Measurements from ENCODE around the gene MORF4L2. TPM values are rescaled to one million over a fixed set of nuclear protein-coding genes. Genes with fewer than 3 reads are reported as not detected.
"Not testable (repeated sequence)": the region's sequence is repeated elsewhere in the genome, so short reads cannot be mapped to it uniquely, and the experiment has no call there.

The MORF4L2 gene
- total and polyA plus RNA-seq, 9 donors = 457 to 960 (median 682) TPM

GRCh38 chrX:103647630-103648029 lies 38.9 kb downstream of the MORF4L2 start:
- intact Hi-C loops (cut with DNase I) = no loop called here
- DNase-seq = no peak
- WGBS, 3 donors = 58 to 82% (median 61%) methylated on average over 1 of the region's 1 CpG
- Histone ChIP-seq H3K36me3 (no peaks in the 10 kb centered on the region), H3K4me3 (no peak overlapping the region), H3K9me3 (peaks cover 0 to 3% of the 10 kb centered on the region in 2 donors), H3K27me3 (no peaks in the 10 kb centered on the region), H3K27ac (no peak overlapping the region), H3K4me1 (ENCODE audit: insufficient read depth) (no peaks in the 10 kb centered on the region)
- no peak for TF ChIP-seq CTCF (IDR thresholded peaks at IDR 0.05)
- no peak for TF ChIP-seq POLR2A (IDR thresholded peaks at IDR 0.05)
- TF ChIP-seq EP300 (IDR thresholded peaks at IDR 0.05) = no peak

DNA sequence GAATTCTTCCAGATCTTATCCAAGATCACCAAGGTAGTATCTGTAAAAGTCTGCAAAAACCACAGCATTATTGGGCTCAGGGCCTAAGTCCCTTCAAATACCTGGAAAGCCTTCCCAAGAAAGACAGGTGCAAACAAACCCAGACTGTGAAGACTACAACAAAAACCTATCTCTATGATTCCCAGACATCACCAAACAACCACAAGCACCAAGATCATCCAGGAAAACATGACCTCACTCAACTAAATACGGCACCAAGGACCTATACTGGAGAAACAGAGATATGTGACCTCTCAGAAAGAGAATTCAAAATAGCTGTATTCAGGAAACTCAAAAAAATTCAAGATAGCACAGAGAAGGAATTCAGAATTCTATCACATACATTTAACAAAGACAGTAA lies 42.4 kb downstream of the MORF4L2 start:
- peaks cover 0 to 3% of the 10 kb centered on the region in 2 donors for H3K9me3 ChIP-seq
- no peak for DNase-seq
- TF ChIP-seq EP300 (IDR thresholded peaks at IDR 0.05) (no peak), CTCF (IDR thresholded peaks at IDR 0.05) (no peak), POLR2A (IDR thresholded peaks at IDR 0.05) (no peak)
- H3K27me3 ChIP-seq = no peaks in the 10 kb centered on the region
- 38 to 48% (median 46%) methylated on average over 1 of the region's 1 CpG for WGBS, 3 donors
- H3K36me3 ChIP-seq = no peaks in the 10 kb centered on the region
- intact Hi-C loops (cut with DNase I) = no loop called here
- no peak overlapping the region for H3K27ac ChIP-seq
- no peaks in the 10 kb centered on the region for H3K4me1 ChIP-seq (ENCODE audit: insufficient read depth)
- H3K4me3 ChIP-seq = no peak overlapping the region

GRCh38 chrX:103640401-103641155 lies 45.9 kb downstream of the MORF4L2 start:
- peaks cover 0 to 3% of the 10 kb centered on the region in 2 donors for H3K9me3 ChIP-seq

DNA sequence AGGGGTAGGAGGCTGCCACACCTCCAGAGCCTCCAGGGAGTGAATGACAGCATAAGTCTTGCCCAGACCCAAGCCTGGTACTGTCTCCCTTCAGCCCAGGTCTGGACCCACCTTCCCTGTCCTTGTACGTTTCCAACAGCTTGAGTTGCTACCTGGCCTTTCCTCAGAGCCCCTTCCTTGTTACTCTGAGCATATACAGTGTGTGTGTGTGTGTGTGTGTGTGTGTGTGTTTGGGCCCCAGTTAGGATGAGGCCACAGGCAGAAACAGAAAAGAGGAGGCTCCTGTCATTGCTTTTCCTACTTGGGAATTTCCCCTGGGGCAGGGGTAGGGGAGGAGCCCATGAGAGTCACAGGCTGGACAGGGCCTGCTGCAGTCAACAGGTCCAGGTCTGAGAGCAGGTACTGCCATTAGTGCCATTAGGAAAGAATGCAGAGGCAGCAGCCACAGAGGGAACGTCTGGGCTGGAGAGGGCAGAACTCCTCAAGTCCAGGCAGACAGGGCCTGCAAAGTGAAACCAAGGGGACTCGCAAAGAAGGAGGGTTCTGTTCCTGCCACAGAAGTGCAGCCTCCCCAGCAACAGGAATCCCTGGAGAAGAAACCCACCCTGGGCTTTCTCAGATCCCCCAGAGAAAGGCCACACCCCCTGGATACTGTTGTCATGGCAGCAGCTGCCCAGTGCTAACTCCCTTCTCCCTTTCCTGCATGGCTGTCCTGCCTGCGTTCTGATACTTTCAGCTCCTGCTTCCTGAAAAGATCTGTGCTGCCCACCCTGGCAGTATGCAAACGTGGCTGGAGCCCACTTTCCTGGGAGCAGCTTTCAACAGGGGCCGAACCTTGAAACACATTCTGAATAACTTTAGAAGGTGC lies 47.8 kb downstream of the MORF4L2 start:
- WGBS, 3 donors = 21 to 29% (median 29%) methylated on average over 5 to 6 of the region's 6 CpGs
- H3K36me3 ChIP-seq; H3K9me3 ChIP-seq; H3K27ac ChIP-seq; H3K4me1 ChIP-seq (ENCODE audit: insufficient read depth); H3K4me3 ChIP-seq; H3K27me3 ChIP-seq: not testable (repeated sequence)
- DNase-seq = peak; percentile 26 to 54 (median 40)
- intact Hi-C loops (cut with DNase I) = loop anchor here in 2 of 4 donors (10.0 kb wide), 1 partner anchor 46 kb away; the partner anchor contains the start of gene MORF4L2 (in 2 of the 2)

More at GRCh38 chrX:103640401-103641155, 45.9 kb downstream of the MORF4L2 start:
- H3K36me3 ChIP-seq = no peaks in the 10 kb centered on the region
- intact Hi-C loops (cut with DNase I) = no loop called here
- DNase-seq = no peak
- TF ChIP-seq EP300 (IDR thresholded peaks at IDR 0.05) (no peak), POLR2A (IDR thresholded peaks at IDR 0.05) (no peak), CTCF (IDR thresholded peaks at IDR 0.05) (no peak)
- no peaks in the 10 kb centered on the region for H3K4me1 ChIP-seq (ENCODE audit: insufficient read depth)
- H3K27me3 ChIP-seq = no peaks in the 10 kb centered on the region
- 53 to 63% (median 54%) methylated on average over 4 of the region's 4 CpGs for WGBS, 3 donors
- no peak overlapping the region for H3K4me3 ChIP-seq
- H3K27ac ChIP-seq = no peak overlapping the region
